Keratinocyte (primary cell): ENCODE measurements around the gene LIN28B. TPM values are rescaled to one million over a fixed set of nuclear protein-coding genes. Genes with fewer than 3 reads are reported as not detected.

ENCODE experiments used
- DNase-seq: peaks from one replicate; pipeline ENCODE4 v3.0.0-alpha.2; 2011; ENCODE audit warnings: low read depth, missing footprints, low spot score
- FAIRE-seq: peaks from 2 replicates; lab custom pipeline; 2011; peaks lifted over from hg19 to GRCh38; lab: Jason Lieb, UNC
- H2AFZ ChIP-seq: 2 replicates; pipeline ENCODE4 v1.6.0; 2012; ENCODE audit warnings: low read length, control low read depth, inconsistent platforms; ENCODE audit not compliant: control insufficient read depth
- H3K27ac ChIP-seq: 2 replicates; pipeline ENCODE4 v1.5.1; 2011; ENCODE audit warnings: low read length; ENCODE audit not compliant: control insufficient read depth, insufficient read depth
- H3K27me3 ChIP-seq: 3 replicates; pipeline ENCODE4 v1.6.0; 2011; ENCODE audit warnings: low read length; ENCODE audit not compliant: control insufficient read depth, insufficient read depth; ENCODE audit errors: extremely low read depth
- H3K36me3 ChIP-seq, 2 experiments: 2 replicates in 1 of 2; 3 replicates in 1 of 2; pipeline ENCODE4 v1.5.1; 2011; ENCODE audit warnings: low read length in 2 of 2, mild to moderate bottlenecking in 1 of 2; ENCODE audit not compliant: control insufficient read depth in 2 of 2, insufficient read depth in 2 of 2; ENCODE audit errors: extremely low read depth in 1 of 2
- H3K4me1 ChIP-seq: 3 replicates; pipeline ENCODE4 v1.5.1; 2011; ENCODE audit warnings: low read length; ENCODE audit not compliant: control insufficient read depth, insufficient read depth; ENCODE audit errors: extremely low read depth
- H3K4me2 ChIP-seq: 3 replicates; pipeline ENCODE4 v1.6.0; 2011; ENCODE audit warnings: low read depth, low read length; ENCODE audit not compliant: control insufficient read depth, insufficient read depth; ENCODE audit errors: extremely low read depth
- H3K4me3 ChIP-seq, 3 experiments: fragments of 200-600 bp in 1 of 3; sonication (generic) in 1 of 3; 2 replicates in 2 of 3; 3 replicates in 1 of 3; pipeline ENCODE4 v1.5.1; 2011 to 2016; ENCODE audit warnings: low read length in 3 of 3, mild to moderate bottlenecking in 3 of 3, control low read depth in 2 of 3, inconsistent platforms in 1 of 3, low read depth in 1 of 3, mixed read lengths in 1 of 3, mixed run types in 1 of 3, moderate library complexity in 1 of 3; ENCODE audit not compliant: control insufficient read depth in 2 of 3, insufficient read depth in 2 of 3; ENCODE audit errors: extremely low read depth in 1 of 3
- H3K79me2 ChIP-seq: 2 replicates; pipeline ENCODE4 v1.6.0; 2012; ENCODE audit warnings: low read length; ENCODE audit not compliant: control insufficient read depth, insufficient read depth
- H3K9ac ChIP-seq: 3 replicates; pipeline ENCODE4 v1.6.0; 2011; ENCODE audit warnings: low read length; ENCODE audit not compliant: control insufficient read depth, insufficient read depth; ENCODE audit errors: extremely low read depth
- H3K9me1 ChIP-seq: 3 replicates; pipeline ENCODE4 v1.6.0; 2011; ENCODE audit warnings: low read length; ENCODE audit not compliant: control insufficient read depth, insufficient read depth; ENCODE audit errors: extremely low read depth
- H3K9me3 ChIP-seq: 2 replicates; pipeline ENCODE4 v1.5.1; 2012; ENCODE audit warnings: low read depth, low read length; ENCODE audit not compliant: control insufficient read depth
- H4K20me1 ChIP-seq: 3 replicates; pipeline ENCODE4 v1.6.0; 2011; ENCODE audit warnings: low read length; ENCODE audit not compliant: control insufficient read depth, insufficient read depth; ENCODE audit errors: extremely low read depth
- EZH2 ChIP-seq: IDR thresholded peaks from one replicate; pipeline ENCODE4 v1.6.1; 2012; ENCODE audit warnings: inconsistent platforms, mild to moderate bottlenecking, low read length, moderate library complexity
- dilution Hi-C: fragments of 300-500 bp; cut with MboI; formaldehyde crosslinking; loops from one replicate; pipeline ENCODE4 v1.7.0; 2020; ENCODE audit warnings: low sequenced_read_pairs; ENCODE audit not compliant: extremely low pct_ligation_motif_present
- polyA plus RNA-seq, 5 experiments: library from polyadenylated mRNA; depleted of rRNA in 3 of 5; stranded (reverse) in 3 of 5; stranded (forward) in 1 of 5; unstranded in 1 of 5; fragments of >200 nt; gene quantifications; 1 replicate in 1 of 5; 2 replicates in 3 of 5; 3 replicates in 1 of 5; pipeline versions ENCODE4 v1.2.1 to v1.2.3, GENCODE V29; 2011 to 2012; ENCODE audit warnings: missing spikeins in 2 of 5, low read depth in 1 of 5, low replicate concordance in 1 of 5
- small RNA-seq, 3 experiments: library from RNA; depleted of rRNA; stranded (forward); fragments of <200 nt; gene quantifications; one replicate each; pipeline ENCODE3, GENCODE V24; 2012; ENCODE audit warnings: low read depth in 3 of 3, low replicate concordance in 1 of 3; ENCODE audit not compliant: insufficient read length in 3 of 3
- TF ChIP-seq, protein P1 (sequence below), 3 experiments: IDR thresholded peaks in 1 of 3; conservative IDR thresholded peaks in 1 of 3; optimal IDR thresholded peaks in 1 of 3; 2 replicates in 2 of 3; 3 replicates in 1 of 3; pipeline versions ENCODE3 to v1.5.1; 2011; ENCODE audit warnings: low read length in 3 of 3, mild to moderate bottlenecking in 3 of 3, moderate library complexity in 2 of 3, control low read depth in 1 of 3, inconsistent platforms in 1 of 3; ENCODE audit not compliant: insufficient read depth in 2 of 3; ENCODE audit errors: extremely low read depth in 1 of 3

The LIN28B gene
- polyA plus RNA-seq, 1 donor (not counting 4 experiments of a cell fraction or from before 2014, with no cell fraction given), result not detected

- Histone ChIP-seq H3K9me1 (no peaks in the 10 kb centered on the region), H3K9ac (no peak overlapping the region), H3K4me1 (no peaks in the 10 kb centered on the region), H3K4me2 (no peak overlapping the region), H3K36me3 (no peaks in the 10 kb centered on the region), H3K4me3 (no peak overlapping the region), H2AFZ (no peak overlapping the region), H3K27ac (no peak overlapping the region), H4K20me1 (no peaks in the 10 kb centered on the region), H3K9me3 (no peaks in the 10 kb centered on the region), H3K79me2 (no peaks in the 10 kb centered on the region), H3K27me3 (no peaks in the 10 kb centered on the region)
- DNase-seq (no peak), FAIRE-seq (no peak)
- dilution Hi-C loops, result no loop called here
- no peak for TF ChIP-seq EZH2
- TF ChIP-seq, protein P1, sequence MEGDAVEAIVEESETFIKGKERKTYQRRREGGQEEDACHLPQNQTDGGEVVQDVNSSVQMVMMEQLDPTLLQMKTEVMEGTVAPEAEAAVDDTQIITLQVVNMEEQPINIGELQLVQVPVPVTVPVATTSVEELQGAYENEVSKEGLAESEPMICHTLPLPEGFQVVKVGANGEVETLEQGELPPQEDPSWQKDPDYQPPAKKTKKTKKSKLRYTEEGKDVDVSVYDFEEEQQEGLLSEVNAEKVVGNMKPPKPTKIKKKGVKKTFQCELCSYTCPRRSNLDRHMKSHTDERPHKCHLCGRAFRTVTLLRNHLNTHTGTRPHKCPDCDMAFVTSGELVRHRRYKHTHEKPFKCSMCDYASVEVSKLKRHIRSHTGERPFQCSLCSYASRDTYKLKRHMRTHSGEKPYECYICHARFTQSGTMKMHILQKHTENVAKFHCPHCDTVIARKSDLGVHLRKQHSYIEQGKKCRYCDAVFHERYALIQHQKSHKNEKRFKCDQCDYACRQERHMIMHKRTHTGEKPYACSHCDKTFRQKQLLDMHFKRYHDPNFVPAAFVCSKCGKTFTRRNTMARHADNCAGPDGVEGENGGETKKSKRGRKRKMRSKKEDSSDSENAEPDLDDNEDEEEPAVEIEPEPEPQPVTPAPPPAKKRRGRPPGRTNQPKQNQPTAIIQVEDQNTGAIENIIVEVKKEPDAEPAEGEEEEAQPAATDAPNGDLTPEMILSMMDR (optimal IDR thresholded peaks at IDR 0.05 in 1 of 3, IDR thresholded peaks at IDR 0.05 in 1 of 3, conservative IDR thresholded peaks at IDR 0.05 in 1 of 3; ENCODE audit: extremely low read depth in 1 of 3, insufficient read depth in 2 of 3, low read length in 3 of 3), result no peak
These were observed 165.1 kb downstream of the LIN28B start for GRCh38 chr6:105121981-105122380.

DNA sequence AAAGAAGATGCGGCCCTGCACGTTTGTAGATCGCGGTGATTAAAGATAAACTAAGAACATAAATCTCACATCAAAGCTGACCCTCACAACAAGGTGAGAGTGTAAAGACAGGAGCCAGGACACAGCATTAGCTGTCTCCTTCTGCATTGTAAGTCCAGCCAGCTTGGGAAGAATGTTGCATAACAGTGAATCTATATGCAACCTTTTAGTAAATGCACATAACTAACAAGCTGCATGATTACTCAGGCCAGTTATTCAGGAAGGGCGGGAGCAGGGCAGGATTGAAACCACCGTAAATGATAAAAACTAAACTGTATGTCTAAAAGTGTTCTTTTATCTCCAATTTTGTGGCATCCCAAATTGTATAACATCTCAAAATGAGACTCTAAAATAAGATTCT lies 165.8 kb downstream of the LIN28B start:
- DNase-seq, result no peak

More for the DNA sequence above, 165.8 kb downstream of the LIN28B start:
- dilution Hi-C loops, result no loop called here
- H2AFZ ChIP-seq, result no peak overlapping the region
- no peaks in the 10 kb centered on the region for H3K36me3 ChIP-seq
- H3K9ac ChIP-seq, result no peak overlapping the region
- no peaks in the 10 kb centered on the region for H3K4me1 ChIP-seq
- no peak for TF ChIP-seq EZH2
- TF ChIP-seq, protein P1 (optimal IDR thresholded peaks at IDR 0.05 in 1 of 3, IDR thresholded peaks at IDR 0.05 in 1 of 3, conservative IDR thresholded peaks at IDR 0.05 in 1 of 3; ENCODE audit: extremely low read depth in 1 of 3, insufficient read depth in 2 of 3, low read length in 3 of 3), result no peak
- H3K27ac ChIP-seq, result no peak overlapping the region
- H3K9me1 ChIP-seq, result no peaks in the 10 kb centered on the region
- H3K9me3 ChIP-seq, result no peaks in the 10 kb centered on the region
- H3K4me2 ChIP-seq, result no peak overlapping the region
- H3K4me3 ChIP-seq, result no peak overlapping the region
- no peak for FAIRE-seq
- no peaks in the 10 kb centered on the region for H4K20me1 ChIP-seq
- no peaks in the 10 kb centered on the region for H3K27me3 ChIP-seq
- no peaks in the 10 kb centered on the region for H3K79me2 ChIP-seq

Small RNA genes within 50 kb of the gene (small RNA-seq; reads per million reads assigned to genes)
- gene RNU6-1106P, result 0 to 2.7 (median 0) reads per million in 3 experiments

Other genes starting within 250 kb of the LIN28B start
- 4.3 to 7.4 TPM (median 6.1 TPM) in 3 replicates for gene HACE1, start 97.2 kb upstream of the LIN28B start, polyA plus RNA-seq
- gene POPDC3, start 222.9 kb downstream of the LIN28B start, polyA plus RNA-seq, result 15.0 to 17.2 TPM (median 15.9 TPM) in 3 replicates